K562 (cell line): Measurements from ENCODE around the gene ESPN.

Experiments used
- ATF6 ChIP-seq: sonication (generic); formaldehyde crosslinking; IDR thresholded peaks from 2 replicates; pipeline ENCODE4 v1.4.0; 2020; ENCODE audit warnings: mild to moderate bottlenecking, missing genetic modification reagents
- BRF2 ChIP-seq: IDR thresholded peaks from 3 replicates; pipeline ENCODE4 v1.6.1; 2011; ENCODE audit warnings: borderline replicate concordance, mild to moderate bottlenecking; ENCODE audit not compliant: insufficient read length, insufficient read depth
- EP300 ChIP-seq: IDR thresholded peaks from 2 replicates; pipeline ENCODE4 v1.6.1; 2012; ENCODE audit warnings: low read length, improper control_type of control experiment
- SRSF3 ChIP-seq: fragments of 200-400 bp; formaldehyde crosslinking; IDR thresholded peaks from 2 replicates; pipeline ENCODE4 v1.6.1; 2016; ENCODE audit warnings: mild to moderate bottlenecking, low read length, moderate library complexity; ENCODE audit not compliant: insufficient read depth

- TF ChIP-seq SRSF3 (no peak), BRF2 (no peak), ATF6 (CRISPR knock-in tag) (no peak), EP300 (no peak)
These were observed 22.6 kb downstream of the ESPN start for GRCh38 chr1:6447016-6447817.
